Smooth muscle cell (in vitro differentiated cells): ENCODE measurements around the gene HEPACAM. TPM values are rescaled to one million over a fixed set of nuclear protein-coding genes. Genes with fewer than 3 reads are reported as not detected.

Experiments used
- DNase-seq: peaks from one replicate; lab custom pipeline; 2025; ENCODE audit not compliant: unreplicated experiment; lab: John Stamatoyannopoulos, UW
- H2AFZ ChIP-seq: fragments of 200-600 bp; sonication (generic); 2 replicates; pipeline ENCODE4 v1.6.0; 2016; ENCODE audit warnings: antibody characterized with exemption, low read depth, mild to moderate bottlenecking
- H3F3A ChIP-seq: fragments of 200-600 bp; sonication (generic); 2 replicates; pipeline ENCODE4 v1.6.0; 2017; ENCODE audit warnings: antibody characterized with exemption, low read depth
- H3K27ac ChIP-seq: fragments of 200-600 bp; sonication (generic); 2 replicates; pipeline ENCODE4 v1.5.1; 2016; ENCODE audit warnings: low read depth, mild to moderate bottlenecking
- H3K27me3 ChIP-seq: fragments of 200-600 bp; sonication (generic); 2 replicates; pipeline ENCODE4 v1.6.1; 2016; ENCODE audit warnings: low read depth, mild to moderate bottlenecking
- H3K36me3 ChIP-seq: fragments of 200-600 bp; sonication (generic); 2 replicates; pipeline ENCODE4 v1.5.1; 2016; ENCODE audit warnings: low read depth
- H3K4me1 ChIP-seq: fragments of 200-600 bp; sonication (generic); 2 replicates; pipeline ENCODE4 v1.5.1; 2016; ENCODE audit warnings: low read depth
- H3K4me2 ChIP-seq: fragments of 200-600 bp; sonication (generic); 2 replicates; pipeline ENCODE4 v1.6.0; 2016; ENCODE audit warnings: mild to moderate bottlenecking
- H3K4me3 ChIP-seq: fragments of 200-600 bp; sonication (generic); 2 replicates; pipeline ENCODE4 v1.5.1; 2016; ENCODE audit warnings: mild to moderate bottlenecking
- H3K79me2 ChIP-seq: fragments of 200-600 bp; sonication (generic); 2 replicates; pipeline ENCODE4 v1.6.0; 2016; ENCODE audit warnings: low read depth, mild to moderate bottlenecking
- H3K9ac ChIP-seq: fragments of 200-600 bp; sonication (generic); 2 replicates; pipeline ENCODE4 v1.6.0; 2016; ENCODE audit warnings: low read depth
- H3K9me3 ChIP-seq: fragments of 200-600 bp; sonication (generic); replicated peaks from 2 replicates; pipeline ENCODE4 v1.5.1; 2016; ENCODE audit warnings: low read depth
- H4K20me1 ChIP-seq: fragments of 200-600 bp; sonication (generic); 2 replicates; pipeline ENCODE4 v1.6.0; 2016; ENCODE audit warnings: low read depth
- WGBS: methylation state at CpG from one replicate; pipeline ENCODE4 v1.1.7; 2016; ENCODE audit warnings: low lambda C conversion rate; 5-methylcytosine and 5-hydroxymethylcytosine counted together
- polyA plus RNA-seq: library from polyadenylated mRNA; unstranded; fragments of >200 nt; fragmentation: Nextera tagmentation; extraction: Ambion mirVana; gene quantifications from 2 replicates; pipeline ENCODE4 v1.2.1, GENCODE V29; 2016
- total RNA-seq: library from RNA; depleted of rRNA; stranded (reverse); fragments of >200 nt; gene quantifications from 2 replicates; pipeline ENCODE4 v1.2.3, GENCODE V29; 2014
- TF ChIP-seq, protein P1 (sequence below): fragments of 200-600 bp; sonication (generic); IDR thresholded peaks from 2 replicates; pipeline ENCODE4 v1.5.1; 2017; ENCODE audit warnings: borderline replicate concordance, mild to moderate bottlenecking, antibody characterized with exemption; ENCODE audit not compliant: insufficient read depth, poor library complexity, severe bottlenecking

The HEPACAM gene
- total and polyA plus RNA-seq, 2 experiments from 2014 or later: not detected

DNA sequence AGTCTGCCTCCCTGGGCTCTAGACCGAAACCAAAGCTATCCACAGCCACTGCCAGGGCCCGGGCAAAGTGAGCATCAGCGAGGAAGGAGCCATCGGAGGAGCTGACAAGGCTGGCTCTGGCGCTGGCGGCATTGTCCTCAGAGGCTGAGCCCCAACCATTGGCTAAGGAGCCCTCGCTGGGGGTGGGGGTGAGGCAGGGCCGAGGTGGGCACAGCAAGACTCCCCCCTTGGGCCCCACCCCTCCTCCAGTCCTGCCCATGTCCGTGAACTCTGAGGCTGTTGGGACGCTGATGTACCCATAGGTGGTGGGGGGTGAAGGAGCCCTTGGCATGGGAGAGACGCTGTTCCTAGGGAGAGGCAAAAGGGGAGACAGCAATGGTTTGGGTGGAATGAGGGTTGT lies 49.4 kb downstream of the HEPACAM start:
- Histone ChIP-seq H3K4me2 (no peak overlapping the region), H3K27ac (no peak overlapping the region), H3K4me3 (no peak overlapping the region), H3F3A (no peaks in the 10 kb centered on the region), H3K36me3 (no peaks in the 10 kb centered on the region), H4K20me1 (no peaks in the 10 kb centered on the region), H3K27me3 (no peaks in the 10 kb centered on the region), H2AFZ (no peak overlapping the region), H3K79me2 (no peaks in the 10 kb centered on the region), H3K9me3 (no peaks in the 10 kb centered on the region), H3K9ac (no peak overlapping the region), H3K4me1 (no peaks in the 10 kb centered on the region)
- DNase-seq: no peak
- WGBS: 86% methylated on average over 11 of the region's 11 CpGs
- TF ChIP-seq, protein P1, sequence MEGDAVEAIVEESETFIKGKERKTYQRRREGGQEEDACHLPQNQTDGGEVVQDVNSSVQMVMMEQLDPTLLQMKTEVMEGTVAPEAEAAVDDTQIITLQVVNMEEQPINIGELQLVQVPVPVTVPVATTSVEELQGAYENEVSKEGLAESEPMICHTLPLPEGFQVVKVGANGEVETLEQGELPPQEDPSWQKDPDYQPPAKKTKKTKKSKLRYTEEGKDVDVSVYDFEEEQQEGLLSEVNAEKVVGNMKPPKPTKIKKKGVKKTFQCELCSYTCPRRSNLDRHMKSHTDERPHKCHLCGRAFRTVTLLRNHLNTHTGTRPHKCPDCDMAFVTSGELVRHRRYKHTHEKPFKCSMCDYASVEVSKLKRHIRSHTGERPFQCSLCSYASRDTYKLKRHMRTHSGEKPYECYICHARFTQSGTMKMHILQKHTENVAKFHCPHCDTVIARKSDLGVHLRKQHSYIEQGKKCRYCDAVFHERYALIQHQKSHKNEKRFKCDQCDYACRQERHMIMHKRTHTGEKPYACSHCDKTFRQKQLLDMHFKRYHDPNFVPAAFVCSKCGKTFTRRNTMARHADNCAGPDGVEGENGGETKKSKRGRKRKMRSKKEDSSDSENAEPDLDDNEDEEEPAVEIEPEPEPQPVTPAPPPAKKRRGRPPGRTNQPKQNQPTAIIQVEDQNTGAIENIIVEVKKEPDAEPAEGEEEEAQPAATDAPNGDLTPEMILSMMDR: no peak

- H3K27ac ChIP-seq: no peak overlapping the region
- H3K4me3 ChIP-seq: no peak overlapping the region
- no peak overlapping the region for H3K4me2 ChIP-seq
- no peaks in the 10 kb centered on the region for H3K36me3 ChIP-seq
- no peaks in the 10 kb centered on the region for H3K79me2 ChIP-seq
- H3K27me3 ChIP-seq: no peaks in the 10 kb centered on the region
- no peaks in the 10 kb centered on the region for H4K20me1 ChIP-seq
- DNase-seq: no peak
- no peaks in the 10 kb centered on the region for H3F3A ChIP-seq
- no peaks in the 10 kb centered on the region for H3K9me3 ChIP-seq
- H3K9ac ChIP-seq: no peak overlapping the region
- no peak overlapping the region for H2AFZ ChIP-seq
- TF ChIP-seq, protein P1: no peak
- H3K4me1 ChIP-seq: no peaks in the 10 kb centered on the region
- WGBS: 69% methylated on average over 5 of the region's 5 CpGs
Observed at GRCh38 chr11:124884869-124885479, 50.9 kb downstream of the HEPACAM start.

GRCh38 chr11:124884340-124884739 lies 51.5 kb downstream of the HEPACAM start:
- WGBS: 92% methylated on average over 1 of the region's 1 CpG
- Histone ChIP-seq H3K9me3 (no peaks in the 10 kb centered on the region), H3K9ac (no peak overlapping the region), H3K36me3 (no peaks in the 10 kb centered on the region), H3F3A (no peaks in the 10 kb centered on the region), H2AFZ (no peak overlapping the region), H3K4me2 (no peak overlapping the region), H3K4me3 (no peak overlapping the region), H3K27me3 (no peaks in the 10 kb centered on the region), H4K20me1 (no peaks in the 10 kb centered on the region), H3K27ac (no peak overlapping the region), H3K4me1 (no peaks in the 10 kb centered on the region), H3K79me2 (no peaks in the 10 kb centered on the region)
- TF ChIP-seq, protein P1: no peak
- no peak for DNase-seq
